AG09319 (cell line): ENCODE data around the gene HBQ1.

ENCODE experiments used
- DNase-seq: peaks from one replicate; pipeline ENCODE4 v3.0.0-alpha.2; 2010; ENCODE audit warnings: low read depth; ENCODE audit errors: extremely low read depth
- CTCF ChIP-seq: IDR thresholded peaks from 2 replicates; pipeline ENCODE4 v1.5.1; 2011; ENCODE audit warnings: low read depth, mild to moderate bottlenecking, inconsistent platforms, low read length, moderate library complexity

Gene HBQ1

GRCh38 chr16:177981-178667 lies 2.1 kb upstream of the HBQ1 start:
- DNase-seq: no peak
- TF ChIP-seq CTCF: no peak

- no peak for DNase-seq
- no peak for TF ChIP-seq CTCF
Measured at GRCh38 chr16:178668-179015, 1.6 kb upstream of the HBQ1 start.

DNA sequence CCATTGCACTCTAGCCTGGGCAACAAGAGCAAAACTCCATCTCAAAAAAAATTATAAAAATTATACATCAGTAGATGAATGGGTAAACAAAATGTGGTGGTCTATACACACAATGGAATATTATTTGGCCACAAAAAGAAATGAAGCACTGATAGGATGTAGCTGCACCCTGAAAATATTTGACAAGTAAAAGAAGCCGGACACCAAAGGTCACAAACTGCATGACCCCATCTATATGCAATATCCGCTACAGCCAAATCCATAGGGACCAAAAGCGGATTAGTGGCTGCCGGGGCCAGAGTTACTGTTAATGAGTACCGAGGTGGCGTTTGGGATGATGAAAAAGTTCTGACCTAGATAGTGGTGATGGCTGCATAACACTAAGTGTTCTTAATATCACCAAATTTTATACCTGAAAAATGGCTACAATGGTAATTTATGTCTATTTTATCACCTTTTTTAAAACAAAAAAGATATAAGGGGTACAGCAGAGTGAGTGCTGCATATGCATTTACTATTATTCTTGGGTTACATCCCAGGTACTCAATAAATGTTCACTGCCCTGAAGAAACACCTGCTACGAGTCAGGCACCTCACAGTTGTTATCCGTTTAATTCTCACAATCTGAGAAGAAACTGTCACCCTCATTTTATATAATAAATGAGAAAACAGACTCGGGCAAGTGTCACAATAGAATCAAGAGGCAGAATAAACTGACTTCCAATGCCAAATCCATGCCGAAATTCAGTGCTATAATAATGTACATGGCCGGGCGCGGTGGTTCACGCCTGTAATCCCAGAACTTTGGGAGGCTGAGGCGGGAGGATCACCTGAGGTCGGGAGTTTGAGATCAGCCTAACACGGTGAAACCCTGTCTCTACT lies 807 bp upstream of the HBQ1 start:
- no peak for DNase-seq
- TF ChIP-seq CTCF: no peak

- TF ChIP-seq CTCF: no peak
- no peak for DNase-seq
Measured at GRCh38 chr16:180681-181564, 664 bp downstream of the HBQ1 start.

DNA sequence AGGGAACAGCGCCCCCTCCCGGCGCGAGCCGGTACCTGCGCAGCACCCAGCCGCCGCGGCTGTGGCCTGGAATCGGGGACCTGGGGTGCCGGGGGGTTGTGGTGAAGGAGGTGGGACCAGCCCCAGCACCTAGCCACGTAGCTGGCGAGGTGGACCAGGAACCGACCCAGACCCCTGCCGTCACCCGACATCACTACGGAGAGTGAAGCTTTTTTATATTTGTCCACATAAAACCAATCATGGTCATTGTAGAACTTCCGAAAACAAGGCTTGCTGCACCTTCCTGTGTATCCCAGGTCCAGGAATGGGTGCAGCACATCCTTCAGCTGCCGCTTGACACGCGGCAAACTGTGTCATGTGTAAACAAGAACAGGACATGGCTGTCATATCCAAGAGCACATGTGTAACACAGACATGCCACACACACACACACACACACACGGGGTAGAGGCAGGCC lies 1.3 kb downstream of the HBQ1 start:
- no peak for DNase-seq
- TF ChIP-seq CTCF: peak; percentile 84

DNA sequence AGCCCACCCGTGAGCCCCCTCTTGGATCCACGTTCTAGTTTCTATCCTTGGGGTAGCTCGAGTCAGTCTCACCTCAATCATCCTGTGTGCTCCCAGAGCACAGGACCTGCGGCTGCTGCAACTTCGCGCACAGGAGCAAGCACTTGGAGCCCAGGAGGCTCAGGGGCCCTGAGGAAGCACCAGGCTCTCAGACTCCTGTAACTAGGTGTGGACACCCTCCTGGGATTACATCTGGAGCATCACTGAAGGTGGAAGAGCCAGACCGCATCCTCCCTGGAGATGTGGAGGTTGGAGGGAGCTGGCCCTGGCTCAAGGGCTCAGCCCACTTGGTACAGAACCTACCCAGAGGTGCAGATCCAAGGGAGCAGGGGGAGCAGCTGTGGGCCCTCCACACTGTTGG lies 2.7 kb downstream of the HBQ1 start:
- TF ChIP-seq CTCF: no peak
- DNase-seq: no peak
